H1 (cell line): ENCODE measurements around the gene STAT4. TPM values are rescaled to one million over a fixed set of nuclear protein-coding genes. Genes with fewer than 3 reads are reported as not detected.

Experiments used
- CTCF ChIA-PET: fragments of 300-600 bp; sonication (Branson Sonifier 250); formaldehyde crosslinking; loops from one replicate; lab custom pipeline; 2021; ENCODE audit not compliant: partially characterized antibody; lab: Charles Lee
- POLR2A ChIA-PET: fragments of 300-600 bp; sonication (Branson Sonifier 250); formaldehyde crosslinking; loops from one replicate; lab custom pipeline; 2021; ENCODE audit warnings: inconsistent platforms; ENCODE audit not compliant: partially characterized antibody; lab: Charles Lee
- DNase-seq, 2 experiments: peaks; one replicate each; pipeline versions ENCODE4 v3.0.0 to v3.0.0-alpha.2; 2010 to 2022; ENCODE audit warnings: low spot score in 2 of 2, low read depth in 1 of 2, mixed read lengths in 1 of 2
- FAIRE-seq: peaks from 2 replicates; lab custom pipeline; 2011; peaks lifted over from hg19 to GRCh38; lab: Jason Lieb, UNC
- H2AFZ ChIP-seq: 2 replicates; pipeline ENCODE4 v1.8.1; 2012; ENCODE audit warnings: low read length, inconsistent platforms
- H2AK5ac ChIP-seq: 2 replicates; pipeline ENCODE4 v1.6.1; 2013; ENCODE audit warnings: low read depth, low read length
- H2BK120ac ChIP-seq: replicated peaks from 2 replicates; pipeline ENCODE3; 2013; ENCODE audit warnings: low read depth, low read length, inconsistent platforms
- H2BK12ac ChIP-seq: 2 replicates; pipeline ENCODE4 v1.6.1; 2013; ENCODE audit warnings: low read depth, low read length
- H2BK15ac ChIP-seq: 2 replicates; pipeline ENCODE4 v1.6.1; 2013; ENCODE audit warnings: low read length
- H2BK20ac ChIP-seq: 2 replicates; pipeline ENCODE4 v1.6.1; 2013; ENCODE audit warnings: low read length
- H2BK5ac ChIP-seq: 2 replicates; pipeline ENCODE4 v1.6.1; 2013; ENCODE audit warnings: low read depth, low read length
- H3K14ac ChIP-seq: 2 replicates; pipeline ENCODE4 v1.6.1; 2013; ENCODE audit warnings: inconsistent platforms; ENCODE audit not compliant: insufficient read length
- H3K18ac ChIP-seq: 2 replicates; pipeline ENCODE4 v1.6.1; 2013; ENCODE audit warnings: low read length; ENCODE audit errors: extremely low read depth
- H3K23ac ChIP-seq: 2 replicates; pipeline ENCODE4 v1.6.1; 2013; ENCODE audit warnings: inconsistent platforms; ENCODE audit not compliant: insufficient read length
- H3K23me2 ChIP-seq: 2 replicates; pipeline ENCODE4 v1.6.1; 2013; ENCODE audit warnings: low read depth, low read length
- H3K27ac ChIP-seq: 2 replicates; pipeline ENCODE4 v1.6.1; 2011; ENCODE audit warnings: low read depth, low read length, inconsistent platforms
- H3K27me3 ChIP-seq, 4 experiments: replicated peaks in 1 of 4; 1 replicate in 1 of 4; 2 replicates in 3 of 4; pipeline versions ENCODE4 v1.6.1 to v1.8.1; 2011 to 2013; ENCODE audit warnings: low read length in 3 of 4, mild to moderate bottlenecking in 3 of 4, inconsistent platforms in 2 of 4, mixed read lengths in 2 of 4, moderate library complexity in 1 of 4; ENCODE audit not compliant: control insufficient read depth in 3 of 4, insufficient read depth in 3 of 4; ENCODE audit errors: extremely low read depth in 1 of 4
- H3K36me3 ChIP-seq, 4 experiments: 2 replicates each; pipeline versions ENCODE4 v1.6.1 to v1.8.1; 2011 to 2013; ENCODE audit warnings: mild to moderate bottlenecking in 4 of 4, low read length in 3 of 4, moderate library complexity in 2 of 4, control low read depth in 1 of 4, inconsistent platforms in 1 of 4; ENCODE audit not compliant: insufficient read depth in 4 of 4, control insufficient read depth in 2 of 4
- H3K4ac ChIP-seq: replicated peaks from 2 replicates; pipeline ENCODE3; 2013; ENCODE audit warnings: low read length, low read depth, mixed read lengths, inconsistent platforms; ENCODE audit not compliant: insufficient read length
- H3K4me1 ChIP-seq, 4 experiments: replicated peaks in 1 of 4; 1 replicate in 1 of 4; 2 replicates in 3 of 4; pipeline versions ENCODE4 v1.6.1 to v1.8.1; 2011 to 2013; ENCODE audit warnings: low read length in 3 of 4, inconsistent platforms in 2 of 4, mixed read lengths in 1 of 4; ENCODE audit not compliant: insufficient read depth in 4 of 4, control insufficient read depth in 3 of 4
- H3K4me2 ChIP-seq, 2 experiments: 2 replicates each; pipeline versions ENCODE4 v1.6.1 to v1.8.1; 2011 to 2013; ENCODE audit warnings: low read depth in 2 of 2, low read length in 2 of 2, control low read depth in 1 of 2, inconsistent platforms in 1 of 2, mild to moderate bottlenecking in 1 of 2; ENCODE audit not compliant: insufficient read depth in 1 of 2
- H3K4me3 ChIP-seq, 4 experiments: fragments of 200-600, 300-600 bp in 1 of 4; sonication (generic), shearing (Covaris generic), sonication (Bioruptor Twin) in 1 of 4; 2 replicates each; pipeline versions ENCODE4 v1.5.1 to v1.8.1; 2011 to 2016; ENCODE audit warnings: low read length in 4 of 4, low read depth in 3 of 4, control low read depth in 2 of 4, inconsistent platforms in 2 of 4, mild to moderate bottlenecking in 2 of 4, mixed read lengths in 1 of 4, moderate library complexity in 1 of 4; ENCODE audit not compliant: insufficient read depth in 2 of 4; ENCODE audit errors: extremely low read depth in 1 of 4
- H3K56ac ChIP-seq: replicated peaks from 2 replicates; pipeline ENCODE3; 2013; ENCODE audit warnings: low read depth, mild to moderate bottlenecking, mixed read lengths, low read length, inconsistent platforms; ENCODE audit not compliant: insufficient read length
- H3K79me1 ChIP-seq: 2 replicates; pipeline ENCODE4 v1.6.1; 2013; ENCODE audit warnings: low read depth, low read length, control low read depth
- H3K79me2 ChIP-seq, 2 experiments: 2 replicates each; pipeline versions ENCODE4 v1.6.1 to v1.8.1; 2012 to 2013; ENCODE audit warnings: low read length in 2 of 2, mild to moderate bottlenecking in 2 of 2, inconsistent platforms in 1 of 2; ENCODE audit not compliant: insufficient read depth in 2 of 2, control insufficient read depth in 1 of 2
- H3K9ac ChIP-seq, 4 experiments: replicated peaks in 1 of 4; 1 replicate in 1 of 4; 2 replicates in 3 of 4; pipeline versions ENCODE4 v1.6.1 to v1.8.1; 2011 to 2013; ENCODE audit warnings: low read depth in 3 of 4, low read length in 3 of 4, control low read depth in 2 of 4, mild to moderate bottlenecking in 2 of 4, moderate library complexity in 2 of 4, inconsistent platforms in 1 of 4; ENCODE audit errors: extremely low read depth in 1 of 4
- H3K9me3 ChIP-seq, 2 experiments: 2 replicates each; pipeline versions ENCODE4 v1.6.1 to v1.8.1; 2012 to 2013; ENCODE audit warnings: mild to moderate bottlenecking in 2 of 2, moderate library complexity in 2 of 2, control low read depth in 1 of 2, inconsistent platforms in 1 of 2, low read depth in 1 of 2, low read length in 1 of 2, mixed read lengths in 1 of 2; ENCODE audit not compliant: insufficient read depth in 2 of 2
- H4K20me1 ChIP-seq, 2 experiments: replicated peaks in 1 of 2; 2 replicates each; pipeline versions ENCODE3 to v1.8.1; 2011 to 2013; ENCODE audit warnings: inconsistent platforms in 2 of 2, low read length in 2 of 2, mild to moderate bottlenecking in 1 of 2; ENCODE audit not compliant: insufficient read depth in 2 of 2, control insufficient read depth in 1 of 2
- H4K5ac ChIP-seq: 2 replicates; pipeline ENCODE4 v1.6.1; 2013; ENCODE audit warnings: low read length, low read depth, mixed read lengths, inconsistent platforms; ENCODE audit not compliant: insufficient read length
- H4K8ac ChIP-seq: 2 replicates; pipeline ENCODE4 v1.8.0; 2013; ENCODE audit warnings: mild to moderate bottlenecking, moderate library complexity, low read length, inconsistent platforms; ENCODE audit not compliant: insufficient read depth; ENCODE audit errors: extremely low read depth
- H4K91ac ChIP-seq: replicated peaks from 2 replicates; pipeline ENCODE3; 2013; ENCODE audit warnings: low read length, mixed read lengths, inconsistent platforms; ENCODE audit not compliant: insufficient read length
- BCL11A ChIP-seq, 2 experiments: IDR thresholded peaks; one replicate each; pipeline ENCODE4 v1.6.1; 2011; ENCODE audit warnings: low read depth in 2 of 2, low read length in 2 of 2, mild to moderate bottlenecking in 2 of 2
- CHD1 ChIP-seq: IDR thresholded peaks from 2 replicates; pipeline ENCODE4 v1.6.1; 2012; ENCODE audit warnings: low read depth, low read length, improper control_type of control experiment
- CHD2 ChIP-seq: IDR thresholded peaks from 2 replicates; pipeline ENCODE4 v1.6.1; 2012; ENCODE audit warnings: low read length, improper control_type of control experiment
- E2F6 ChIP-seq: IDR thresholded peaks from 2 replicates; pipeline ENCODE4 v1.6.1; 2012; ENCODE audit warnings: inconsistent platforms
- EGR1 ChIP-seq: IDR thresholded peaks from 2 replicates; pipeline ENCODE4 v1.6.1; 2011; ENCODE audit warnings: low read depth, low read length, borderline replicate concordance
- HDAC6 ChIP-seq: IDR thresholded peaks from one replicate; pipeline ENCODE4 v1.7.1; 2012; ENCODE audit warnings: low read depth, mild to moderate bottlenecking, inconsistent platforms, low read length, moderate library complexity
- JUND ChIP-seq: IDR thresholded peaks from 2 replicates; pipeline ENCODE4 v1.6.1; 2011; ENCODE audit warnings: mild to moderate bottlenecking, improper control_type of control experiment, low read length
- MAX ChIP-seq: IDR thresholded peaks from 2 replicates; pipeline ENCODE4 v1.6.1; 2012; ENCODE audit warnings: inconsistent platforms
- NRF1 ChIP-seq: IDR thresholded peaks from 2 replicates; pipeline ENCODE4 v1.6.1; 2011; ENCODE audit warnings: mild to moderate bottlenecking, low read depth, low read length, improper control_type of control experiment
- PHF8 ChIP-seq: fragments of 200-600 bp; sonication (generic); conservative IDR thresholded peaks from 2 replicates; pipeline ENCODE4 v1.7.1; 2012; ENCODE audit warnings: low read depth, mild to moderate bottlenecking, inconsistent platforms, low read length, moderate library complexity
- RAD21 ChIP-seq, 2 experiments: IDR thresholded peaks in 1 of 2; conservative IDR thresholded peaks in 1 of 2; 2 replicates each; pipeline ENCODE4 v1.6.1; 2011; ENCODE audit warnings: low read depth in 2 of 2, low read length in 2 of 2, improper control_type of control experiment in 1 of 2, inconsistent platforms in 1 of 2, mild to moderate bottlenecking in 1 of 2, moderate library complexity in 1 of 2
- WGBS, 2 experiments: shearing (Covaris generic) in 1 of 2; methylation state at CpG; one replicate each; pipeline versions ENCODE4 v1.1.6 to v1.1.7; 2013 to 2015; ENCODE audit warnings: low lambda C conversion rate in 2 of 2, mixed read lengths in 2 of 2, inconsistent platforms in 1 of 2, low coverage in 1 of 2, missing lambda C conversion rate in 1 of 2; ENCODE audit not compliant: insufficient replicate concordance in 2 of 2, insufficient coverage in 1 of 2, insufficient read length in 1 of 2; ENCODE audit errors: extremely low coverage in 1 of 2, missing lambda C conversion rate in 1 of 2; 5-methylcytosine and 5-hydroxymethylcytosine counted together
- polyA plus RNA-seq, 7 experiments: library from polyadenylated mRNA; depleted of rRNA in 3 of 7; stranded (reverse) in 5 of 7; unstranded in 2 of 7; fragments of >200 nt in 5 of 7; fragments of 200-250 nt in 2 of 7; gene quantifications; 1 replicate in 5 of 7; 2 replicates in 1 of 7; 4 replicates in 1 of 7; pipeline versions ENCODE4 v1.2.1 to v1.2.3, GENCODE V29; 2011 to 2013; ENCODE audit warnings: missing spikeins in 2 of 7, mixed read lengths in 2 of 7
- total RNA-seq: library from RNA; stranded (reverse); fragmentation: NEBNext Ultra II Directional; extraction: Animal tissue kit (Norgen Biotek cat#: 25700); gene quantifications from 2 replicates; pipeline ENCODE4 v1.2.1, GENCODE V29; 2021

STAT4 gene
- total and polyA plus RNA-seq, 2 of the 8 experiments (the other 6 are each of a cell fraction or from before 2014, with no cell fraction given) = 0.36 to 0.63 TPM

GRCh38 chr2:191049728-191050639 lies 100.8 kb downstream of the STAT4 start:
- Histone ChIP-seq H3K27me3 (no peaks in the 10 kb centered on the region), H3K9ac (no peak overlapping the region), H3K4me2 (no peak overlapping the region), H3K56ac (no peak overlapping the region), H3K79me1 (no peaks in the 10 kb centered on the region), H2BK5ac (no peak overlapping the region), H2AK5ac (no peak overlapping the region), H4K8ac (no peak overlapping the region), H3K9me3 (no peaks in the 10 kb centered on the region), H3K36me3 (no peaks in the 10 kb centered on the region), H3K18ac (no peak overlapping the region), H2BK12ac (no peak overlapping the region), H4K5ac (no peak overlapping the region), H3K27ac (no peak overlapping the region), H2AFZ (no peak overlapping the region), H2BK120ac (no peak overlapping the region), H3K14ac (no peak overlapping the region), H3K79me2 (no peaks in the 10 kb centered on the region), H4K20me1 (no peaks in the 10 kb centered on the region), H2BK15ac (no peak overlapping the region), H3K4me3 (no peak overlapping the region), H3K4me1 (no peaks in the 10 kb centered on the region), H4K91ac (no peak overlapping the region), H2BK20ac (no peak overlapping the region), H3K23ac (no peak overlapping the region), H3K4ac (no peak overlapping the region), H3K23me2 (no peaks in the 10 kb centered on the region)
- POLR2A ChIA-PET = interaction anchor here (0.6 kb wide), 1 partner anchor 1541 kb away, joined by 3 read pairs; no protein-coding TSS in a partner anchor
- 87% methylated on average over 4 of the region's 4 CpGs; no CpG with 5 or more reads in 1 of the 2 experiments for WGBS, 2 experiments
- CTCF ChIA-PET = interaction anchor here (0.9 to 7.1 kb wide), 15 partner anchors 10 to 490 kb away, joined by 3 to 137 read pairs (median 8); no protein-coding TSS in a partner anchor
- FAIRE-seq (no peak), DNase-seq (no peak)
- no peak for TF ChIP-seq PHF8
- no peak for TF ChIP-seq NRF1
- TF ChIP-seq CHD2 = no peak
- no peak for TF ChIP-seq HDAC6
- TF ChIP-seq BCL11A (IDR thresholded peaks at IDR 0.05; ENCODE audit: low read depth in 2 of 2, low read length in 2 of 2) = no peak
- TF ChIP-seq E2F6 = no peak
- TF ChIP-seq EGR1 = no peak
- TF ChIP-seq JUND = no peak
- no peak for TF ChIP-seq CHD1
- TF ChIP-seq MAX = no peak
- TF ChIP-seq RAD21 (IDR thresholded peaks at IDR 0.05 in 1 of 2, conservative IDR thresholded peaks at IDR 0.05 in 1 of 2; ENCODE audit: low read depth in 2 of 2, low read length in 2 of 2) = no peak
